Caco-2 (cell line): Measurements from ENCODE around the gene CEP192. TPM values are rescaled to one million over a fixed set of nuclear protein-coding genes. Genes with fewer than 3 reads are reported as not detected.

Experiments used
- BruUV-seq: library from RNA; stranded (reverse); fragments of 400-500 nt; replicated peaks from 2 replicates; lab custom pipeline; 2021; lab: Mats Ljungman, UMichigan
- CTCF ChIA-PET: fragments of 300-600 bp; sonication (Branson Sonifier 250); formaldehyde crosslinking; loops from one replicate; lab custom pipeline; 2022; ENCODE audit warnings: antibody characterized with exemption; lab: Charles Lee
- POLR2A ChIA-PET: fragments of 300-600 bp; sonication (Branson Sonifier 250); formaldehyde crosslinking; loops from one replicate; lab custom pipeline; 2022; ENCODE audit warnings: antibody characterized with exemption; lab: Charles Lee
- DNase-seq, 2 experiments: peaks; one replicate each; pipeline versions ENCODE4 v3.0.0 to v3.0.0-alpha.2; 2020 to 2022
- H3K27me3 ChIP-seq: replicated peaks from 2 replicates; pipeline ENCODE4 v1.6.0; 2011; ENCODE audit warnings: low read length; ENCODE audit not compliant: control insufficient read depth, insufficient read depth
- H3K36me3 ChIP-seq: 2 replicates; pipeline ENCODE4 v1.5.1; 2011; ENCODE audit warnings: low read length; ENCODE audit not compliant: control insufficient read depth, insufficient read depth
- H3K4me1 ChIP-seq: fragments of 250-450 bp; sonication (Bioruptor Pico); 2 replicates; pipeline ENCODE4 v1.5.1; 2020; ENCODE audit warnings: mild to moderate bottlenecking
- H3K4me3 ChIP-seq: 2 replicates; pipeline ENCODE4 v1.5.1; 2011; ENCODE audit warnings: low read depth, mild to moderate bottlenecking, control low read depth, low read length
- H3K9me3 ChIP-seq: fragments of 250-450 bp; sonication (Bioruptor Pico); 2 replicates; pipeline ENCODE4 v1.5.1; 2020; ENCODE audit warnings: mild to moderate bottlenecking, moderate library complexity
- H3K27ac Mint-ChIP-seq: one replicate; pipeline ENCODE4 v1.8.0; 2022; ENCODE audit warnings: mixed read lengths; ENCODE audit not compliant: unreplicated experiment
- H3K27me3 Mint-ChIP-seq: one replicate; pipeline ENCODE4 v1.8.0; 2022; ENCODE audit warnings: mixed read lengths; ENCODE audit not compliant: insufficient read depth, unreplicated experiment
- H3K36me3 Mint-ChIP-seq: one replicate; pipeline ENCODE4 v1.8.0; 2022; ENCODE audit warnings: mild to moderate bottlenecking, mixed read lengths; ENCODE audit not compliant: insufficient read depth, unreplicated experiment
- H3K4me1 Mint-ChIP-seq: one replicate; pipeline ENCODE4 v1.8.0; 2022; ENCODE audit warnings: low read depth, mixed read lengths; ENCODE audit not compliant: unreplicated experiment
- H3K4me3 Mint-ChIP-seq: one replicate; pipeline ENCODE4 v1.8.0; 2022; ENCODE audit warnings: mild to moderate bottlenecking, moderate library complexity, mixed read lengths; ENCODE audit not compliant: unreplicated experiment
- H3K9me3 Mint-ChIP-seq: one replicate; pipeline ENCODE4 v1.8.0; 2022; ENCODE audit warnings: mixed read lengths; ENCODE audit not compliant: unreplicated experiment
- intact Hi-C: fragments of 100-400 bp; cut with micrococcal nuclease; formaldehyde crosslinking; loops from one replicate; pipeline ENCODE4 v1.10.0; 2022; ENCODE audit not compliant: unreplicated experiment
- total RNA-seq: library from RNA; stranded (reverse); gene quantifications from 2 replicates; pipeline ENCODE4 v1.2.3, GENCODE V29; 2022
- TF ChIP-seq, protein P1 (sequence below), 2 experiments: fragments of 200-600 bp in 1 of 2; IDR thresholded peaks; 1 replicate in 1 of 2; 2 replicates in 1 of 2; pipeline versions ENCODE4 v1.5.1 to v1.8.0; 2011 to 2022; ENCODE audit warnings: antibody characterized with exemption in 1 of 2, control low read depth in 1 of 2, inconsistent platforms in 1 of 2, low read depth in 1 of 2, low read length in 1 of 2, mild to moderate bottlenecking in 1 of 2, moderate library complexity in 1 of 2; ENCODE audit not compliant: insufficient read depth in 1 of 2, severe bottlenecking in 1 of 2, unreplicated experiment in 1 of 2

The CEP192 gene
- total RNA-seq, 1 experiment from 2014 or later = 33.5 TPM

DNA sequence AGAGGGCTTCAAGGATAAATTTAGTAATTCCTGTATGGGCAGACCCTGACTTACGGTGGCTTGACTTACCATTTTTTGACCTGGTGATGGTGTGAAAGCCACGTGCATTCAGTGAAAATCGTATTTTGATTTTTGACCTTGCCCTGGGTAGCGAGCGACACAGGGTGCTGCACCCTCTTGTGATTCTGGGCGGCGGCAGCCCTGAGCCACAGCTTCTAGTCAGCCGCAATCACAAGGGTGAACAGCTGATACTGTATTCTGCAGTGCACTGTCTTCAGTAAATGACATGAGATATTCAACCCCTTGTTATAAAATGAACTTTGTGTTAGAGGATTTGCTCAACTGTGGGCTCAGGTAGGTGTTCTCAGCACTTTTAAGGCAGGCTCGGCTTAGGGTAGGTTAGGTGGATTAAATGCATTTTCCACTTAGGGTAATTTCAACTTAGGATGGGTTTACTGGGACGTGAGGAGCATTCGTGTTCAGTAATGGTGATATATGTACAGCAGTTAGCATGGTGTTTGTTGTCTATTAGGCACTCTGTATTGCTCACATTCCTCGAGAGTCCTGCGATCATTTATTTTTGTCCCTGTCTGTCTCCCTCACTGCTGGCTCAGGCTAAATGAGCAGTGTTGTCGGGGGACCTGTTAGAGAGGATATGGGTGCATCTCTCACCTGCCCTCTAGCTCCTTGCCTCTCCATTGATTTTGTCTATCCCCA lies 109.9 kb downstream of the CEP192 start:
- intact Hi-C loops = no loop called here
- Mint-ChIP-seq H3K27me3 (no peaks in the 10 kb centered on the region), H3K4me1 (no peaks in the 10 kb centered on the region), H3K9me3 (no peaks in the 10 kb centered on the region), H3K36me3 (peaks cover 76% of the 10 kb centered on the region), H3K4me3 (no peak overlapping the region), H3K27ac (no peak overlapping the region)
- POLR2A ChIA-PET = no interaction called here
- H3K27me3 ChIP-seq = no peaks in the 10 kb centered on the region
- TF ChIP-seq, protein P1, sequence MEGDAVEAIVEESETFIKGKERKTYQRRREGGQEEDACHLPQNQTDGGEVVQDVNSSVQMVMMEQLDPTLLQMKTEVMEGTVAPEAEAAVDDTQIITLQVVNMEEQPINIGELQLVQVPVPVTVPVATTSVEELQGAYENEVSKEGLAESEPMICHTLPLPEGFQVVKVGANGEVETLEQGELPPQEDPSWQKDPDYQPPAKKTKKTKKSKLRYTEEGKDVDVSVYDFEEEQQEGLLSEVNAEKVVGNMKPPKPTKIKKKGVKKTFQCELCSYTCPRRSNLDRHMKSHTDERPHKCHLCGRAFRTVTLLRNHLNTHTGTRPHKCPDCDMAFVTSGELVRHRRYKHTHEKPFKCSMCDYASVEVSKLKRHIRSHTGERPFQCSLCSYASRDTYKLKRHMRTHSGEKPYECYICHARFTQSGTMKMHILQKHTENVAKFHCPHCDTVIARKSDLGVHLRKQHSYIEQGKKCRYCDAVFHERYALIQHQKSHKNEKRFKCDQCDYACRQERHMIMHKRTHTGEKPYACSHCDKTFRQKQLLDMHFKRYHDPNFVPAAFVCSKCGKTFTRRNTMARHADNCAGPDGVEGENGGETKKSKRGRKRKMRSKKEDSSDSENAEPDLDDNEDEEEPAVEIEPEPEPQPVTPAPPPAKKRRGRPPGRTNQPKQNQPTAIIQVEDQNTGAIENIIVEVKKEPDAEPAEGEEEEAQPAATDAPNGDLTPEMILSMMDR (IDR thresholded peaks at IDR 0.05; ENCODE audit: insufficient read depth in 1 of 2, low read depth in 1 of 2, low read length in 1 of 2, severe bottlenecking in 1 of 2, unreplicated experiment in 1 of 2) = no peak
- no peaks in the 10 kb centered on the region for H3K9me3 ChIP-seq
- no peak for DNase-seq
- H3K4me1 ChIP-seq = no peaks in the 10 kb centered on the region
- no TSS peak for BruUV-seq
- CTCF ChIA-PET = interaction anchor here (1.4 kb wide), 1 partner anchor 12 kb away, joined by 4 read pairs; no protein-coding TSS in a partner anchor
- peaks cover 2% of the 10 kb centered on the region for H3K36me3 ChIP-seq
- H3K4me3 ChIP-seq = no peak overlapping the region

DNA sequence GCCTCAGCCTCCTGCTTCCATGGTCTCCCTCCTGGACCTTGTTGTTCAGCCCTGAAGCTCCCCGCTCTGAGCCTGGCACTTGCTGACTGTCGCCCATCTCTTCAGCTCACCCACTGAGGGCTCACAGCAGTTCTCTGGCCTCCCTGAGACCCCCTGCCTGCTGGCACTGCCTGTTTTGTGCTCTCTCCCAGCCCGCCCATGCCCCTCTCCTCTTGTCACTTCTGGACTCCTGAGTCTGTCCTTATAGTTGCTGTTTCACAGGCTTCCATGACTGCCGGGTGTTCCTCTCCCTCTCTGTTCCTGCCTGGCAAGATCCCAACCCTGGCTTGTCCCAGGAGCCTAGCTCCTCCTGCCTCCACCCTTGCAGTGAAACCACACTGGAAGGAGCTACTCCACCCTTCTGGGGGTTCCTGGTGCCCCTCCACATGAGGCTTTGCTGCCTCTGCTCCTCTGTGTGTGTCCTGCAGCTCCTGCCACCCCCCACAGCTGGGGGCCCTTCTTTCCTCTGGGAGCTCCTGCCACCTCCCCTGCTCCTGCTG lies 110.6 kb downstream of the CEP192 start:
- peaks cover 76% of the 10 kb centered on the region for H3K36me3 Mint-ChIP-seq
- H3K27ac Mint-ChIP-seq = no peak overlapping the region
- H3K4me3 Mint-ChIP-seq = no peak overlapping the region
- intact Hi-C loops = no loop called here
- BruUV-seq = no TSS peak
- ChIA-PET CTCF (interaction anchor here (1.4 kb wide), 1 partner anchor 11 kb away, joined by 4 read pairs; no protein-coding TSS in a partner anchor), POLR2A (no interaction called here)
- DNase-seq = no peak
- no peaks in the 10 kb centered on the region for H3K27me3 Mint-ChIP-seq
- H3K4me1 ChIP-seq = no peaks in the 10 kb centered on the region
- H3K9me3 ChIP-seq = no peaks in the 10 kb centered on the region
- no peaks in the 10 kb centered on the region for H3K9me3 Mint-ChIP-seq
- no peaks in the 10 kb centered on the region for H3K27me3 ChIP-seq
- TF ChIP-seq, protein P1 (IDR thresholded peaks at IDR 0.05; ENCODE audit: insufficient read depth in 1 of 2, low read depth in 1 of 2, low read length in 1 of 2, severe bottlenecking in 1 of 2, unreplicated experiment in 1 of 2) = no peak
- H3K4me1 Mint-ChIP-seq = no peaks in the 10 kb centered on the region
- no peak overlapping the region for H3K4me3 ChIP-seq
- H3K36me3 ChIP-seq = peaks cover 2% of the 10 kb centered on the region

DNA sequence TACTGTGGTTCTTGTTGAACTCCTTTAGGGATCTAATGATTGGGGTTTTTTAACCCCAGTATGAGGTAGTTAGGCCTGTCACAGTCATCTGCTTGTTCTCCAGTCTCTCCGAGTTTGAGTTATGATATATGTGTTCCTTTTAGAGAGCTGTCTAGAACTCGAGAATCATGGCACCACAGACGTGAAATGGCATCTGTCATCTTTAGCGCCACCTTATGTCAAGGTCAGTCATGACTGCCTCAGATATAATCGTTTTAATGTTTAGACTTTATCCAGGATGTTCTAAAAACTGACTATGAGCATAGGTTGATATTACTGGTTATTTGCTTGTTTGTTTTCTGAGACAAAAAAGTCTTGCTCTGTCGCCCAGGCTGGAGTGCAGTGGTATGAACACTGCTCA lies 112.2 kb downstream of the CEP192 start:
- no TSS peak for BruUV-seq
- Mint-ChIP-seq H3K27me3 (no peaks in the 10 kb centered on the region), H3K27ac (no peak overlapping the region), H3K4me1 (no peaks in the 10 kb centered on the region), H3K4me3 (no peak overlapping the region), H3K36me3 (peaks cover 84% of the 10 kb centered on the region), H3K9me3 (no peaks in the 10 kb centered on the region)
- Histone ChIP-seq H3K36me3 (peaks cover 2% of the 10 kb centered on the region), H3K4me1 (no peaks in the 10 kb centered on the region), H3K9me3 (no peaks in the 10 kb centered on the region), H3K27me3 (no peaks in the 10 kb centered on the region), H3K4me3 (no peak overlapping the region)
- POLR2A ChIA-PET = no interaction called here
- no peak for DNase-seq
- CTCF ChIA-PET = no interaction called here
- TF ChIP-seq, protein P1 (IDR thresholded peaks at IDR 0.05; ENCODE audit: insufficient read depth in 1 of 2, low read depth in 1 of 2, low read length in 1 of 2, severe bottlenecking in 1 of 2, unreplicated experiment in 1 of 2) = no peak
- intact Hi-C loops = no loop called here
